Mucosa of stomach (tissue), 1 donor: ENCODE data around the gene ZSCAN22.

ENCODE experiments used
- H3K27me3 ChIP-seq: one replicate; pipeline ENCODE4 v1.7.0; 2013; ENCODE audit warnings: mild to moderate bottlenecking, low read length; ENCODE audit not compliant: control insufficient read depth, insufficient read depth
- H3K36me3 ChIP-seq: one replicate; pipeline ENCODE4 v1.7.0; 2013; ENCODE audit warnings: low read length; ENCODE audit not compliant: control insufficient read depth, insufficient read depth
- H3K4me1 ChIP-seq: one replicate; pipeline ENCODE4 v1.7.0; 2013; ENCODE audit warnings: mild to moderate bottlenecking, low read length; ENCODE audit not compliant: control insufficient read depth, insufficient read depth
- H3K4me3 ChIP-seq: one replicate; pipeline ENCODE4 v1.7.0; 2013; ENCODE audit warnings: low read length
- H3K9ac ChIP-seq: one replicate; pipeline ENCODE4 v1.7.0; 2013; ENCODE audit warnings: mild to moderate bottlenecking, low read length, moderate library complexity
- H3K9me3 ChIP-seq: one replicate; pipeline ENCODE4 v1.7.0; 2013; ENCODE audit warnings: mild to moderate bottlenecking, low read length, moderate library complexity; ENCODE audit not compliant: control insufficient read depth
- donor health status: Pancreatic carcinoma.

Gene ZSCAN22

DNA sequence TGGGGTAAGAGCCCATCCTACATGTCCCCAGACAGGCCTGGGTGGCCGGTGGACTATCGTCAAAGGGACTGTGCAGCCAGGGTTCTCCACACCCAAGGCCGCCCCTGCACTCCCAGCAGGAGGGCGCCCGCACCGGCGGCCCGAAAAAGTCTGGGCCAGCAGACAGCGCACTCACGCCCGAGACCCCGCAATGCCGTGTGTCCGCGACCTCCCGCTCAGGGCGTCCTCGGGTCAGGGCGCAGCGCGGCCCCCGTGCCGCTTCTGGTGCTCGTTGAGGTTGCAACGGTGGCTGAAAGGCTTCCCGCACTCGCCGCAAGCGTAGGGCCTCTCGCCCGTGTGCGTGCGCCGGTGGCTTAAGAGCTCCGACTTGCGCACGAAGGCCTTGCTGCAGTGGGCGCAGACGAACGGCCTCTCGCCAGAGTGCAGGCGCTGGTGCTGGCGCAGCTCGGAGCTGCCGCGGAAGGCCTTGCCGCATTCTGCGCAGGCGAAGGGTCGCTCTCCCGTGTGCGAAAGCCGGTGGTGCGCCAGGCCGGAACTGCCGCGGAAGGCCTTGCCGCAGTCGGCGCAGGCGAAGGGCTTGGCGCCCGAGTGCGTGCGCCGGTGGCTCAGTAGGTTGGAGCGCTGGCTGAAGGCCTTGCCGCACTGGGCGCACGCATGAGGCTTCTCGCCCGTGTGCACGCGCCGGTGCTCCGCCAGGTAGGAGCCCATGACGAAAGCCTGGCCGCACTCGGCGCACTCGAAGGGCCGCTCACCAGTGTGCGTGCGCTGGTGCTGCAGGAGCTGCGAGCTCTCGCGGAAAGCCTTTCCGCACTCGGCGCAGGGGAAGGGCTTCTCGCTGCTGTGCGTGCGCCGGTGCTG lies 29.3 kb downstream of the ZSCAN22 start:
- Histone ChIP-seq H3K4me3 (no peak overlapping the region), H3K27me3 (peaks cover 48% of the 10 kb centered on the region), H3K4me1 (no peaks in the 10 kb centered on the region), H3K36me3 (no peaks in the 10 kb centered on the region), H3K9ac (no peak overlapping the region), H3K9me3 (no peaks in the 10 kb centered on the region)

DNA sequence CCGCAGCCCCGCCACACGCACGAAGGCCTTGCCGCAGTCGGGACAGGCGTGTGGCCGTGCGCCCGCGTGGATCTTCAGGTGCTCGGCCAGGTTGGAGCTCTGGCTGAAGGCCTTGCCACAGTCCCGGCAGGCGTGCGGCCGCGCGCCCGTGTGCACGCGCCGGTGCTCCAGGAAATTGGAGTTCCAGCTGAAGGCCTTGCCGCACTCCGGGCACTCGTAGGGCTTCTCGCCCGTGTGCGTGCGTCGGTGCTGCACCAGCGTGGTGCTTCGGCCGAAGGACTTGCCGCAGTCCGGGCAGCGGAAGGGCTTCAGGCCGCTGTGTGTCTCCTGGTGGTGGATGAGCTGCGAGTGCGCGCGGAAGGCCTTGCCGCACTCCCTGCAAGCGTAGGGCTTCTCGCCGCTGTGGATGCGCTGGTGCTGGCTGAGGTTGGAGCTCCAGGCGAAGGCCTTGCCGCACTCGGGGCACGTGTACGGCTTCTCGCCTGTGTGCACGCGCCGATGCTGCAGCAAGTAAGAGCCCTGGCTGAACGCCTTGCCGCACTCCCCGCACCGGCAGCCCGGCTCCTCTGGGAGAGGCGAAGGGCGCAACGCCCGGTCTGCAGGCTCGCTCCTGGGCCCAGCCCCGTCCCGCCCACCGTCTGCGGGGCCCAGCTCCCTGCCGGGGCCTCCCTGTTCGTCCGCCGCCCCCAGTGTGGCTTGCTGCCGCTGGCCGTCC lies 30.1 kb downstream of the ZSCAN22 start:
- Histone ChIP-seq H3K4me1 (peaks cover 5% of the 10 kb centered on the region), H3K27me3 (peaks cover 45% of the 10 kb centered on the region), H3K36me3 (no peaks in the 10 kb centered on the region), H3K9me3 (no peaks in the 10 kb centered on the region), H3K4me3 (no peak overlapping the region), H3K9ac (no peak overlapping the region)

DNA sequence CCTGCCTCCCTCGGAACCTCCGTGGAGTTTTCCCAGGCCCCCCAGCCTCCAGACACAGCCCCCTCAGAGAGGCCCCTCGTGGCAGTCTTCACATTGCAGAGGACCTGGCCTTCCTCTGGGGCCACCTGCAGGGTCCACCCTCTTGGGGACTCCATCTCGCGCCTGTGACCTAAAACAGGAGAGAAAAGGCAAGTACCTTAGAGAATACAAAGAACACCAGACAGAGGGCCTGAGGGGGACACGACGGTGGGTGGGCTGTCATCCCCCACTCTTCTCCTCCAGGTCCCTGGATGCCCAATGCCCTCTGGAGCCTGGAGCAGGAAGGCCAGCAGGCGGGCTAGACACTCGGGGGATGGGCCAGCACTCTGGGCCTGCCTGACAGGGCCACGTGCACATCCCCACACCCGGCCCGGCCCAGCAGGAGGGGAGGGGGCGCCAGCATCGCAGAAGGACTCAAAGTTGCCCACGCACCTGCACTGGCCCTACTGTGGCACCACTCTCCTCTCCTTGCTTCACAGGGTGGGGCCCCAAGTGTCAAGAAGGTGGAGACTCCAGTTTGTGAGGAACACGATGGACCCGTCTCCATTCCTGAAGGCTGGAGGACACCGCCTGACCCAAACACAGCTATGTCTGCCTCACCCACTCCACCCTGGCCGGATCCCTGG lies 30.8 kb downstream of the ZSCAN22 start:
- Histone ChIP-seq H3K9me3 (no peaks in the 10 kb centered on the region), H3K9ac (no peak overlapping the region), H3K27me3 (peaks cover 39% of the 10 kb centered on the region), H3K4me1 (peaks cover 6% of the 10 kb centered on the region), H3K36me3 (no peaks in the 10 kb centered on the region), H3K4me3 (no peak overlapping the region)

DNA sequence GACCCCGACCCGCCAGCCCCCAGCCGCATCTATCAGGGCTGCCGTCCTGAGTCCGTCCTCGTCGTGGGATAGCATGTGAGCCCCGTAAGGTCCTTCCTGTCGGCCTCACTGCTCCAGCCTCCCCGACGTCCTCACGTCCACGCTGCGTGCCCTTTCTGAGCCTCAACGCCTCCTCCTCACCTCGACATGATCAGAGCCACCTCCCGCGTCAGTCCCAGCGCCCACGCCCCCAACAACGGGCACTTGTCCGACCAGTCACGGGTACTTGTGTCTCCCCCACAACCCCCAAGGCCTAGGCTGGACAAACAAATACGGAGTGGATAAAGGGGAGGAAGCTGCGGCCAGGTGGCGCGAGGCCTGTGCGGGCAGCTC lies 35.1 kb downstream of the ZSCAN22 start:
- Histone ChIP-seq H3K9ac (peak overlapping the region; percentile 91), H3K27me3 (peaks cover 7% of the 10 kb centered on the region), H3K36me3 (no peaks in the 10 kb centered on the region), H3K9me3 (no peaks in the 10 kb centered on the region), H3K4me3 (peak overlapping the region; percentile 96), H3K4me1 (peaks cover 6% of the 10 kb centered on the region)

DNA sequence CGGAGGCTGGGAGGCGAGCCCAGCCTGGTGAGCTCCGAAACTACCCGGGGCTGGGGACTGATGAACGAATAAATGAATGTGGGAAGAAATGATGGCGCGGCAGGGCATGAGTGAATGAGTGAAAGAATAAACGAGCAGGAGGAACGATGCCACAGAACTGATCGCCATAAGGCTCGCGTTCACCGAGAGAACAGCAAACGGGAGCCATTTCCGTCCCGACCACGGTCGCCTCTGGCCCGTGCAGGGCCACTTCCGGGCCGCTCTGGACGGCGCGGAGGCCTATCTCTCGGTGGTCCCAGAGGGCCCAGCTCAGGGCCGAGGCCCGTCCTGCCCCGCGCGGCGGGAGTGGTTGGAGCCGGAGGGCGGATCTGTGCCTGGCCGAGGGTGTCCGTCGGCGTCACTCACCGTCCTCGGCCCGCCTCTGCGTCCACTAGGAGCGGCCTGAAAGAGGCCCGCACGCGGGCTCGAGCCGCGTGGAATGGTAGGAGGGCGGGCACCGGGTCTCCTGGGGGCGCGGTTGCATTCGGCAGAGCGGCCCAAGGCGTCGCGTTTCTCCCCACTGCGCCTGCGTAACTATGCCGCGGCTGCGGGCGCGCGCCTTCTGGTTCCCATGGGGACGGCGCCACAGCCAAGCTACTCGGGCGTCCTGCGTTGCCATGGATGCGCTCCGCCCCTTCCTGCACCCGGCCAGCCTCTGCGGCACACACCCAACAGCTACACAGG lies 35.6 kb downstream of the ZSCAN22 start, which contains the start of gene ZNF497:
ZNF497 (minus strand) TSS at position 480 of the 723 bp plus-strand sequence. CDS start 5,116 bp downstream, outside the sequence.
- Histone ChIP-seq H3K9me3 (no peaks in the 10 kb centered on the region), H3K4me1 (peaks cover 6% of the 10 kb centered on the region), H3K27me3 (peaks cover 4% of the 10 kb centered on the region)

DNA sequence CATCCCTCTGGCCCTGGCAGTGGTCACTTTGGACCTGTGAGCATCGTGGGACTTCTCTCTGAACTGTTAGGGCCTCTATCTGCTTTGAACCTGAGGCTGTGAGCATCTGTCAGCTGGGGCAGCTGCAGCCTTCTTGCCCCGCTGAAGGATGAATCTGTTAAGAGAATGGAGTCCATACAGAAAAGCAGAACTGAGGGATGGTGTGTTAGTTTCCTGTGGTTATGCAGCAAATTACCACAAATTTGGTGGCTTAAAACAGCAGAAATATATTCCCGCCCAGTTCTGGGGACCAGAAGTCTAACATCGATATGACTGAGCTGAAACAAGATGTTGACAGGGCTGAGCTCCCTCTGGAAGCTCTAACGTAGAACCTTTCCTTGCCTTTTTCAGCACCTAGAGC lies 37.4 kb downstream of the ZSCAN22 start:
- H3K36me3 ChIP-seq, result no peaks in the 10 kb centered on the region
- peaks cover 6% of the 10 kb centered on the region for H3K4me1 ChIP-seq
- H3K9me3 ChIP-seq, result no peaks in the 10 kb centered on the region
- no peaks in the 10 kb centered on the region for H3K27me3 ChIP-seq
- no peak overlapping the region for H3K9ac ChIP-seq
- no peak overlapping the region for H3K4me3 ChIP-seq

More for the DNA sequence above, 35.6 kb downstream of the ZSCAN22 start, which contains the start of gene ZNF497:
- Histone ChIP-seq H3K4me3 (peak within 1 kb of the TSS; percentile 96), H3K9ac (peak within 1 kb of the TSS; percentile 91), H3K36me3 (no peaks in the 10 kb centered on the region)

DNA sequence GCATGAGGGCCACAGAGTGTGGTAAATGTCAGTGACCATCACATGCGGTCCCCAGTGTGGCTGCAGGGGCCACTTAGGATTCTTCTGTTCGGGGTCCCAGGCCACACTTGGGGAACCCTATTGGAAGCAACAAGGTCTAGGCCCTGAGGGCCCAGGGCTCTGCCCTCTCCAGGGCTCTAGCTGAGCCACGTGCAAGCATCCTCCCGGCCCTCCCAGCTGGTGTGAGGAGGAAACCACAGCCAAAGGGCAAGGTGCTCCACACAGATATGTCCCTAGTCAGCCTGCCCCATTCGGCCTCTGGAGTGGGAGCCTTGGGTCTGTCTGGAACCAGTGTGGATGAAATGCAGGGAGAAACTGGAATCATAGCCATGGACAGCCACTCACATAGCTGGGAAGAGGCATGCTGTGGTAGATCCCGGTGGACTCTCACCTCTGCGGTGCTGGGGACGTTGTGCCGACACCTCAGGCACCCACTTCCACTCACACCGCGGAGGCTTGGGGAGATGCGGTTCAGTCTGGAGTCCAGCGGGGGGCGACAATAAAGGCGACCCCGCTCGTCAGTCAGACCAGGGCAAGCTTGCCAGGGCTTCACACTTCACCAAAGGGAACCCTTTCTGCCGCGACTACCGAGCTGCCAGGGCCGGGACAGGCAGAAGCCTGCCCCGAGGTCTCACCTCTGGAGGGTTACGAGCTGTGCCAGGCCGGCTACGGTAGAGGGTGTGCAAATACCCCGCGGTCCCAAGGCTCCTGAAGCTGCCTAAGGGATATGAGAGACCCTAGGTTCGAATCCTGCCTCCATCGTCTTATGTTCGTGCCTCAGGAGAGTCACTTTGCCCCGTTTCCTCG lies 40.0 kb downstream of the ZSCAN22 start:
- Histone ChIP-seq H3K27me3 (no peaks in the 10 kb centered on the region), H3K36me3 (no peaks in the 10 kb centered on the region), H3K9ac (no peak overlapping the region), H3K4me1 (peaks cover 2% of the 10 kb centered on the region), H3K4me3 (no peak overlapping the region), H3K9me3 (no peaks in the 10 kb centered on the region)

DNA sequence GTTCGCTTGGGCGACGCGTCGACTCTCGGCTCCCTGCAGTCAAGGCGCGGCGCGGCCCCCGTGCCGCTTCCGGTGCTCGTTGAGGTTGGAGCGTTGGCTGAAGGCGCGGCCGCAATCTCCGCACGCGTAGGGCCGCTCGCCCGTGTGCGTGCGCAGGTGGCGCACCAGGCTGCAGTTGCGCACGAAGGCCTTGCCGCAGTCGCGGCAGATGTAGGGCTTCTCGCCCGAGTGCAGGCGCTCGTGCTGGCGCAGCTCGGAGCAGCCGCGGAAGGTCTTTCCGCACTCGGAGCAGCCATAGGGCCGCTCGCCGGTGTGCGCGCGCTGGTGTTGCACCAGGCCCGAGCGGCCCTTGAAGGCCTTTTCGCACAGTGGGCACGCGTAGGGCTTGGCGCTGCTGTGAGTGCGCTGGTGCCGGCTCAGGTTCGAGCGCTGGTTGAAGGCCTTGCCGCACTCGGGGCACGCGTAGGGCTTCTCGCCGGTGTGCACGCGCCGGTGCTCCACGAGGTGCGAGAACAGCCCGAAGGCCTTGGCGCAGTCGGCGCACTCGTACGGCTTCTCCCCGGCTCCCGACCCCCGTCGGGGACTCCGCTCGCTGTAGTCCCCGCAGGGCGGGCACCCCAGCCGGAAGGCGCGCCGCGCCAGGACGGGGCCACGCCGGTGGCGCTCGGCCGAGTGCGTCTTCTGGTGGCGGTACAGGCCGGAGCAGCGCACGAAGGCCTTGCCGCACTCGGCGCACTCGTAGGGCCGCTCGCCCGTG lies 41.1 kb downstream of the ZSCAN22 start:
- Histone ChIP-seq H3K9me3 (no peaks in the 10 kb centered on the region), H3K4me3 (no peak overlapping the region), H3K4me1 (no peaks in the 10 kb centered on the region), H3K9ac (no peak overlapping the region), H3K36me3 (no peaks in the 10 kb centered on the region), H3K27me3 (no peaks in the 10 kb centered on the region)

DNA sequence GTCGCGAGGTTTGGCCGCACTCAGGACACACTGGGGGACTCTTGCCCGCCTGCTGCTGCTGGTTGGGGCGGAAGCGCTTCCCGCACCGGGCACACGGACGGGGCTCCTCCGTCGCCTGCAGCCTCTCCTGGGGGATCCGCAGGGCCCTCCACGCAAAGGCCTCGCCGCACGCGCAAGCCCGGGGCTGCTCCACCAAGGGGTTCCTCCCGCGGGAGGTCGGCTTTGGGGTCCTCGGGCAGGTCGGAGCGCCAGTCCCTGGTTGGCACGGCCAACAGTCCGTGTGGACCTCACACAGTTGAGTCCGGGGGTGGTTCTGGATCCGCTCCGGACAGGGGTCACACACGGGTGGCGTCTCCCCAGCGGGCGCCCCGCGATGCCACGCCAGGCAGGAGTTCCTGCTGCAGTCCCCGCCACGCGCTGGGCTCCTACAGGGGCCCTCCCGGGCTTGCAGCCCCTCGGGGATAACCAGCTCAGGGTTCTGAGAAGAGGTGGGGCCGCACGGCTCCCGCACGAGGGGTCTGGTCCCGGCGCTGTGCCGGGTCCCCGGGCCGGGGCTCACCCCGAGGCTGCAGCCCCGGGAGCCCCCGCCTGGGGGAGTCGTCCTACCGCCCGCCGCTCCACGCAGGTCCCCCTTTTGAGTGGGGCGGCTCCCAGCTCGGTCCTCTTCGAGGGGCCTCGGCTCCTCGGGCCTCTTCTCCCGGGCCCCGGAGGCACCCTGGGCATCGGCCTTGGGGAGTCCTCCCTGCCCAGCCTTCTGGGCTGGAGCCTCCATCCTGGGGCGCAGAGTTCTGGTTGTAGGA lies 42.0 kb downstream of the ZSCAN22 start:
- Histone ChIP-seq H3K9ac (no peak overlapping the region), H3K4me3 (no peak overlapping the region), H3K36me3 (no peaks in the 10 kb centered on the region), H3K9me3 (no peaks in the 10 kb centered on the region), H3K4me1 (no peaks in the 10 kb centered on the region), H3K27me3 (no peaks in the 10 kb centered on the region)
